HS-5 (cell line): Measurements from ENCODE around the gene LRPAP1.
"Not testable (repeated sequence)": the region's sequence is repeated elsewhere in the genome, so short reads cannot be mapped to it uniquely, and the experiment has no call there.

Experiments used
- DNase-seq: peaks from one replicate; pipeline ENCODE4 v3.0.0-alpha.2; 2012; ENCODE audit warnings: low read depth

LRPAP1 gene

GRCh38 chr4:3518511-3518880 is 13.7 kb downstream of the LRPAP1 start:
- no peak for DNase-seq

GRCh38 chr4:3517731-3518510 is 14.3 kb downstream of the LRPAP1 start:
- DNase-seq = no peak

GRCh38 chr4:3516836-3517730 is 15.1 kb downstream of the LRPAP1 start:
- no peak for DNase-seq

- DNase-seq = no peak
Measured at GRCh38 chr4:3516061-3516835, 16.0 kb downstream of the LRPAP1 start.

DNA sequence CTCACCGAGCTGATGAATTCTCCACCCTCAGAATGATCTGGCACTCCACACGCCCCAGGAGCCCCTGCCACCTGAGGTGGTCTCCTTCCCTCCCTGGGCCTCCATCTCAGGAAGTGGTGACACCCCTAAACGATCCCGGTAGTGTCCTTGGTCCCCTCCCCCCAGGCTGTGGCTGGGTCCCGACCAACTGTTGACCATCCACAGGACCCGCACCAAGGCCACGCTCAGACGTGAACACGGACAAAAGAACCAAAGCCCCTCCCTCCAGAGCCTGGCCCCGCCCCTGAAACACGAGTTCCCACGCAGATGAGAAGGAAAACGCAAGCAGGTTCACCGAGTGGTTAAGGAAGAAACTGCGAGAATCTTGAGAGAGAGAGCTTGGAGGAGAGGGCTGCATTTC is 16.6 kb downstream of the LRPAP1 start:
- DNase-seq = no peak

DNA sequence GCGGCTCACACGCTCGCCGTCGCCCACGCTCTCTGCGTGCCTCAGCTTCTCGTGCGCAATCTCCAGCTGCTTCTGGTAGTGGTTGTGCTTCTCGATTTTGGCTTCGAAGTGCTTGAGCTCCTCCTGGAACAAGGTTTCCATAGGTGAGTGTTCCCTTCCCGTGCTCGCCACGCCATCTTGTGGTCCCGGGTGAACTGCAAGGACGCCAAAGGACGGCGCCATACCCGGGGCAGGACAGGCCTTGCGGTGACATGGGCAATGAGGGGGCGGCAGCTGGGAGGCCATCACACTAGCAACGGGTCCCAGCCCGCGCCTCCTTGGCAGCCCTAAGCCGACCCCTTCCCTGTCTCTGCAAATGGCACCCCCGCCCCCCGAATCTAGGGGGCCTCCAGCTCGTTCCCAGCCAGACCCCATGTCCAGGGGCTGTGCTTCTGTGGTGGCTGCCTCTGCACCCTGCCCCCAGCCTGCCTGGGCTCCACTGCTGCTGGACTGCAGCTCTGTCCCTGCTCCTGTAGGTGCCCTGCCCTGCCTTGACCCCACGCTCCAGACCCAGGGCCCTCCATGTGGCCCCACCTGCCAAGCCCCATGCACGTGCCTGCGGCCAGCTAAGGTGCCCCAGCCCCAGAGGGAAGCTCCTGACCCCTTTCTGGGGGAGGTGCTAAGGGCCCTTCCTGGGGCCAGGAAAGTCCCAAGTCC is 17.3 kb downstream of the LRPAP1 start:
- DNase-seq = no peak

GRCh38 chr4:3514221-3514780 is 17.9 kb downstream of the LRPAP1 start:
- no peak for DNase-seq

- no peak for DNase-seq
Measured at GRCh38 chr4:3513807-3514206, 18.4 kb downstream of the LRPAP1 start.

DNA sequence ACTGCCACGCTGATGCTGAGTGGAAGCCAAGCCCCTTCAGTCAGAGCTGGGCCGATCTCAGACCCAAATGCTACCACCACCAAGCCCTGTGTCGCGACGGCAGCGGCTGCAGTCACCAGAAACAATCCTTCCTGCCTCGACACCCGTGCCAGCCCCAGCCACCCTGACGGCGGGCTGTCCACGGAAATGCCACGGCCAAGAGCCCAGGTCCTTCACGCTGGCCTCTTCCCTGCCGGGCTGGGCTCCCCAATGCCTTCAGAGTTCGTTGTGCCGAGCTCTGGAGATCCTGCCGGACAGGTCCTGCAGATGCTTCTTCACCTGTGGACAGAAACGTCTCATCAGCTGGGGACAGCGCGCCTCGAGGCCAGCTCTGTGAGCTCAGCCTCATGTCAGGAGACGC is 19.5 kb downstream of the LRPAP1 start:
- no peak for DNase-seq

GRCh38 chr4:3512279-3512678 is 19.9 kb downstream of the LRPAP1 start:
- no peak for DNase-seq

- DNase-seq = not testable (repeated sequence)
Measured at GRCh38 chr4:3511601-3512000, 20.6 kb downstream of the LRPAP1 start.

DNA sequence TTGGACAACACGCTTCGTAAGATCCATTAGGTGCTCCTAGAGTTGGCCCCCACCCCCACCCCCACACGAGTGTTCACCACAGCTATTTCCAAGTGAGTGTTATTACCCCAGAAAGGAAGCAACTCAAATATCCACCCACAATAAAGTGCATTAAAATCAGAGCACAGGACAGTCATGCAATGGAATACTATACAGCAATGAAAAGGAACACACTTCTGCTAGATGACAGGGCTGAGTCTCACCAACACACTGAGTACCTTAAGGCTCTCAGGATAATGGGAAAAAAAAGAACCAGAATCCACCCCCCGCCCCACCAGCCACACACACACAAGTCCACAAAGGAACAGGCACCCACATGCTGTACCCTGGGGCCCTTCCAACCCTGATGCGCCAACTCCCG is 21.0 kb downstream of the LRPAP1 start:
- no peak for DNase-seq

GRCh38 chr4:3510481-3510880 is 21.7 kb downstream of the LRPAP1 start:
- no peak for DNase-seq

GRCh38 chr4:3508542-3508941 is 23.7 kb downstream of the LRPAP1 start:
- no peak for DNase-seq

DNA sequence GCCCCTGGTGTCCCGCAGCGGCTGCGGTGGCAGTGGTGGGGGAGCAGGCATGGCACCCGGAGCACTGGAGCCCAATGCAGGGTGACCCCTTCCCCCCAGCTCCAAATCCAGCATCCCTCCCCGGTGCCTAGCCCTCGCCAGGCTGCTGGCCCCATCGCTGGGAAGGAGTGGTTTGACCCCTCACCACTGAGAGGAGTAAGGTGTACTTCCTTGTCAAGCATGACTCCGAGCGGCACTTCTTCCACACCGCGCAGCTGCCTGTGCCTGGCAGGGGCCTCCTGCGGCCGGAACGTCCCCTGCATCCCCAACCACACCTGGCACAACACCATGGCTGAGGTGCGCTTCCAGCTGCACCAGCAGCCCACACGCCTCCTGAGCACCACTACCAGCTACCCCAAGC is 27.0 kb downstream of the LRPAP1 start:
- DNase-seq = no peak

GRCh38 chr4:3502941-3503936 is 29.0 kb downstream of the LRPAP1 start:
- no peak for DNase-seq

DNA sequence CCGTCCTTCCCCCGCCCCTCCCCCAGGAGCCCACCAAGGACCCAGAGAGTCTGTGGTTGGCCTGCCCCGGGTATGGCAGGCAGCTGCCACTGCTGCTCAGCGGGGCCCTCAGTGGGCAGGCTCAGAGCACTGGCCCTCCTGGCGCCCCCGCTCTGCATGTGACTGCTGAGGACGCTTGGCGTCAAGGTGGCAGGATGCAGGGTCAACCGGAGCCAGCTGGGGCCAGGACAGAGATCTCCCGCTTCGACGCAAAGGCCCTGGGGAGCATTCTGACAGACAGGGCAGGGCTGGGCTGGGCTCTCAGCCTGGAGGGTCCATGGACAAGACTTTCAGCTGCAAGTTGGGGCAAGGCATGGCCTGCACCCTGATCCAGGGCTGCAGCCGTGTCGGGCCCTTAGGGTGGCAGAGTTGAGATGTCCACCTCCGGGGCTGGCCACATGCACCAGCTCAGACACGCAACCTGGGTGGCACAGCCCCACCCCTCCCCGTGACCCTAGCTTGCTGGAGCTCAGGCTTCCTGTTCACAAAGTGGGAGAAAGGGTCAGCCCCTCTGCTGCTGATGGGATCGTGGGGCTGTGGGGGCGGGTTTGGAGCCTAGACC is 30.3 kb downstream of the LRPAP1 start:
- no peak for DNase-seq

DNA sequence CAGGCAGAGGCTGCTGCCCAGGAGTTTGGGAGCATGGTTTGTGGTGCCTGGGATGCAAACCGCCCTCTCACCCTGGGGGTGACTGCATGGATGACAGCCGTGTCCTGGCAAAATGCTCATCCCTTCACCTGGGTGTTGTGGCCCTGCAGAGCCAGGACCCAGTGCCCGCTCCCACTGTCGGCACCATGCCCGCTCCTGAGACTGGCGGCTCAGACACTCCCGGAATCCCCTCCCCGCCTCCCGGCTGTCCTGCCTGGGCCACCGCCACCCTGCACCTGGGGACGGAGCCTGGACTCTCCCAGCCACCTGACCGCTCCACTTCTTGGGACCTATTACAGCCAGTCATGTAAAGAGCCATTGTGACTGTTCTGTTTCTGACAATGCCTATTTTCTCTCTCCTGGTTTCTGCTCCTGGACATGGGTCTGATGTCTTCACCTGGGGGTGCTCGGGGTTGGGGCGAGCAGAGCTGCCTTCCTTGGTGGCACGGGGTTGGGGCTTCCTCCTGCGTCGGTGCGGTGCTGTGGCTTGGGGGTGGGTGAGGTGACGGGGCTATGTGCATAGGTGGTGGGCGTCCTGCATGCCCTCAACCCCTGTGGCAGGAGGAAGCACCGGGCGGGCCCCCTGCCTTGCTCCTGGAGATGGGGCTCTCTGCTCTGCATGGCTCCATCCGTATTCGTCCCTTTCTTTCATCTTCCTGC is 30.9 kb downstream of the LRPAP1 start:
- DNase-seq = no peak

DNA sequence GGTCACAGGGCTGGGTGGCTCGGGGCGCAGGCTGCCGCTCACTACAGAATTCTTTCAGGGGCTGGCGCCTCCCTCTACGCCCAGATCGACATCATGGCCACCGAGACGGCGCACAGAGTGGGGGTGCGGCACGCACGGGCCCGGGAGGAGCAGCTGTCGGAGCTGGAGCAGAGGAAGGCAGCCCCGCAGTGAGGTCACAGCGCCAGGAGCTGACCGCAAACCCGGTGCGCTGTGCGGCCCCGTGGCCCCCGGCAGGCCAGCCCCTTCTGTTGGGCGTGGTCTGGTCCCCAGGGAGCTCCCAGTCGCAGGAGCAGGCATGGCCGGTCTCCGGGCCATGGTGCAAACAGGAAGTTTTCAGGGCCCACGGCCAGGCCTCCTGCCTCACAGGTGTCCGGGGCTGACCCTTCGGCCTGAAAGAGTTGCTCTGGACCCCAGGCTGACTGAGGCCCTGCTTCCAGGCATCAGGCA is 31.6 kb downstream of the LRPAP1 start:
- DNase-seq = no peak
